Activated naive CD4-positive, alpha-beta T cell treated with anti-CD3 and anti-CD28 coated beads for 36 hours (primary cell): ENCODE measurements around the gene SCUBE1. TPM values are rescaled to one million over a fixed set of nuclear protein-coding genes. Genes with fewer than 3 reads are reported as not detected.
"Not testable (repeated sequence)": the region's sequence is repeated elsewhere in the genome, so short reads cannot be mapped to it uniquely, and the experiment has no call there.

Experiments
- CTCF ChIA-PET: fragments of 350-600 bp; sonication (Branson Sonifier 250); formaldehyde crosslinking; loops from one replicate; lab custom pipeline; 2021; ENCODE audit warnings: antibody characterized with exemption; lab: Charles Lee
- DNase-seq: peaks from one replicate; pipeline ENCODE4 v3.0.0-alpha.2; 2020
- H3K27ac Mint-ChIP-seq: one replicate; pipeline ENCODE4 v1.8.0; 2021; ENCODE audit warnings: mild to moderate bottlenecking, mixed read lengths
- H3K27me3 Mint-ChIP-seq: one replicate; pipeline ENCODE4 v1.8.0; 2021; ENCODE audit warnings: low read depth, mixed read lengths
- H3K36me3 Mint-ChIP-seq: one replicate; pipeline ENCODE4 v1.8.0; 2021; ENCODE audit warnings: low read depth, mixed read lengths
- H3K4me1 Mint-ChIP-seq: one replicate; pipeline ENCODE4 v1.8.0; 2021; ENCODE audit warnings: low read depth, mixed read lengths
- H3K4me3 Mint-ChIP-seq: one replicate; pipeline ENCODE4 v1.8.0; 2021; ENCODE audit warnings: mild to moderate bottlenecking, moderate library complexity, mixed read lengths
- H3K9me3 Mint-ChIP-seq: one replicate; pipeline ENCODE4 v1.8.0; 2021; ENCODE audit warnings: mixed read lengths
- intact Hi-C: fragments of 100-400 bp; cut with micrococcal nuclease; formaldehyde crosslinking; loops from one replicate; pipeline ENCODE4 v1.15.1; 2023
- total RNA-seq, 2 experiments: library from RNA; stranded (reverse); gene quantifications; one replicate each; pipeline ENCODE4 v1.2.3, GENCODE V29; 2021

Gene SCUBE1
- total RNA-seq, 2 experiments from 2014 or later, result not detected

DNA sequence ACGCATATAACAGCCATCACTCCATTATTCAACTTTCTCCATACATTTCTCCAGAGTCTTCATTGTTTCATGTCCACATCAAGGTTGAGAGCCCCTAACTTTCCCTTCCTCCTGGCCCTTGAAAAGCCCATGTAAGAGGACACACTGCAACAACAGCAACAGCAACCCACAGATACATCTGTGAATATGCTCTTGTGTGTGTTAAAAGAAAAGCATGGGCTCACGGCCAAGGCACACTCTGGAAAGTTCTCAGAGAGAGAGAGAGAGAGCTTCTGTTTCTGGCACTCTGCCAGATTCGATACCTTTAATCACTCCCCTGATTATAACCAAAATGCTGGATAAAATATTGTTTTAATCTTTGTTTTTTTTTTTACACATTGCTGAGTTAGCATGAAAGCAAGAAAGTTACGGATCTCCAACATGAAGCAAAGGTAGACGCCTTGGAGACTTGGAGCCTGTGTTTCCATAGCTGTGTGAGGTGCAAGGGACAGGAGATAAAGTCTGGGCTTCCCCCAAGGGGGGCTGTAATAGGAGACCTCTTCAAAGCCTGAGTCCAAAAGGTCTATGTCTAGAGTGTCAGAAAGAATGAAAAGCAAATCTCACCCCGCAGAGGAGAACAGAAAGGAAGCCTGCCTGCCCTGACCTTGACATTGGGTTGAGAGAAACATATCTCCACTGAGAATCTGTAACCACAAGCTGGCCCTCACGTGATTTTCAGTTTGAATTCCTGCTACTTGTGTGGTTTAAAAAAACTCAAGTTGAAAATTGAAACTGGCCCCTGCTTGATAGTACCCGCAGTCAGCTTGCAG, 34.9 kb upstream of the SCUBE1 start:
- no peak for DNase-seq
- H3K4me3 Mint-ChIP-seq, result no peak overlapping the region
- intact Hi-C loops, result no loop called here
- peaks cover 34% of the 10 kb centered on the region for H3K27me3 Mint-ChIP-seq
- H3K27ac Mint-ChIP-seq, result no peak overlapping the region
- CTCF ChIA-PET, result interaction anchor here (0.6 to 1.9 kb wide), 5 partner anchors 13 to 230 kb away, joined by 3 to 5 read pairs (median 4); no protein-coding TSS in a partner anchor
- peaks cover 4% of the 10 kb centered on the region for H3K9me3 Mint-ChIP-seq
- H3K36me3 Mint-ChIP-seq, result no peaks in the 10 kb centered on the region
- no peaks in the 10 kb centered on the region for H3K4me1 Mint-ChIP-seq

- H3K36me3 Mint-ChIP-seq, result no peaks in the 10 kb centered on the region
- no peaks in the 10 kb centered on the region for H3K4me1 Mint-ChIP-seq
- DNase-seq, result no peak
- peaks cover 34% of the 10 kb centered on the region for H3K27me3 Mint-ChIP-seq
- no peak overlapping the region for H3K4me3 Mint-ChIP-seq
- CTCF ChIA-PET, result interaction anchor here (0.6 to 1.9 kb wide), 4 partner anchors 13 to 104 kb away, joined by 3 to 5 read pairs (median 4); no protein-coding TSS in a partner anchor
- H3K27ac Mint-ChIP-seq, result no peak overlapping the region
- H3K9me3 Mint-ChIP-seq, result peaks cover 4% of the 10 kb centered on the region
- intact Hi-C loops, result no loop called here
These were observed 34.4 kb upstream of the SCUBE1 start for GRCh38 chr22:43377548-43377895.

DNA sequence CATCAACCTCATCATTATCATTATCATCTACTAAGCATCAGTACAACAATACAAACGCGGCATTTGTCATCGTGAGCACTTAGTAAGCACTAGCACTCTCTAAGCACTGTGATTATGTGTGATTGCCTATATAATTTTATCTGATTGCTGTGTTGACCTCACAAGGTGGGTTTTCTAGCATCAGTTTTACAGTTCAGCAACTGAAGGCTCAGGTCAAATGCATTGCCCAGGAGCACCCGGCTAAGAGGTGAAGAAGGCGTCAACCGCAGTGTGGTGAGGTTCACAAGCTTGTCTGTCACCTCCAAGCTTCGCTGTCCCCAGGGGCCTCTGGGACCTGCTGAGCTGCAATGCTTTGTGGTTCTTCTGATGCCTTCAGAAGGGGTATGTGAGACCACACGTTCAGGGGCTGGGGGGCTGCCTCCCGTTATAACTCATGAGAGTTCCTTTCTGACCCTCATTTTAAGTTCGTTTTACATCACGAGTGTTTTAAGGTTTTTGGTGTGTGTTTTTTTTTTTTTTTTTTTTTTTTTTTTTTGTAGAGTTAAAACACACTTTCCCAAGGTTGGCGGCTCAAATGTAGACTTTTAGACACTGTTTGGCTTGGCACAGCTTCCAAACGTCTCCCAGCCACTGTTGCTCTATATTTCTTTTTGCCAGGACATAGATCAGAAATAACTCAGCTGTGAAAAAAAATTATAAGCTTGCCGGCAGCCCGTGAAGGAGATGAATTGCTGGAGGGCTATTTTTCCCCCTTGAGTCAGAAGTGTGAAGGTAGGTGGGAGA, 33.8 kb upstream of the SCUBE1 start:
- H3K4me1 Mint-ChIP-seq, result no peaks in the 10 kb centered on the region
- no peak for DNase-seq
- peaks cover 4% of the 10 kb centered on the region for H3K9me3 Mint-ChIP-seq
- H3K27me3 Mint-ChIP-seq, result peaks cover 34% of the 10 kb centered on the region
- CTCF ChIA-PET, result interaction anchor here (1.0 to 1.9 kb wide), 3 partner anchors 14 to 103 kb away, joined by 3 to 5 read pairs (median 5); no protein-coding TSS in a partner anchor
- H3K27ac Mint-ChIP-seq, result no peak overlapping the region
- H3K36me3 Mint-ChIP-seq, result no peaks in the 10 kb centered on the region
- intact Hi-C loops, result no loop called here
- no peak overlapping the region for H3K4me3 Mint-ChIP-seq

DNA sequence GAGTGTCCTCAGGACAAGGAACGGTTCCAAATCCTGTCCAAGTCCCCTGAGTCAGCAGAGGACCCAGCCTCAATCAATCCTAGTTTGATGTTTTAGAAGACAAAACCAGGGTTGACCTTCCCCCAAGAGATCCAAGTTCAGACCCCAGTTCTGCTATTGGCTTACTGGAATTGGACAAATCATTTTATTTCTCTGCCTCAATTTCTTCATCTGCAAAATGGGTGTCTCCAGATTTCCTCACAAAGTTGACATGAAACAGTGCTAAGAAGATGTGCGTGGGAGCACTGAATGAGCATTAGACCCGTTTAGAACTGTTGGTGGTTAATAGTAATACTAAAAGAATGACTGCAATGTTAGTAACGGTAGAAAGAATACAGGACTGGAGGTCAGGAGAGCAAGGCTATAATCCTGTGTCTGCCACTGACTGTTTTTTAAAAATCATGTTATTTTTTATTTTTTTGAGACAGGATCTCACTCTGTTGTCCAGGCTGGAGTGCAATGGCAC, 32.8 kb upstream of the SCUBE1 start:
- DNase-seq, result no peak
- Mint-ChIP-seq H3K27me3 (peaks cover 38% of the 10 kb centered on the region), H3K4me1 (no peaks in the 10 kb centered on the region), H3K4me3 (no peak overlapping the region), H3K27ac (no peak overlapping the region), H3K9me3 (peaks cover 4% of the 10 kb centered on the region), H3K36me3 (no peaks in the 10 kb centered on the region)
- intact Hi-C loops, result no loop called here
- CTCF ChIA-PET, result no interaction called here

DNA sequence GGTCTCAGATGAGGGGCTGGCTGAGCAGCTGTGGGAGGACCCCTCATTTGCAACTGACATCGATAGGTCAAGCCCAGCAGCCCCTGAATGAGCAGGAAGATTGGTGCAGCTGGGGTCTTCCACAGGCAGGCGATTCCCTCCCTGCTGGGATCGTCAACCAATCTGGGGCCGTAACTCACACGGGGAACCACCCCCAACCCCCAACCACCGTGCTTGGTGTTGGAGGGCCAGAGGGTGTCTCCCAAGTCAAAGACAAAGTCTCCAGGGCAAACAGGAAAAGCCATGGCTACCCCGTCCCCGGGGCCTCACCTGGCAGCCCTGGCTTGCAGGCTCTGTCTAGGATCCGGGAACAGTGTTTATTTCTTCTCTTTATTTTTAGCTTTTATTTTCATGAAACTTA, 26.9 kb upstream of the SCUBE1 start:
- Mint-ChIP-seq H3K4me3 (no peak overlapping the region), H3K36me3 (no peaks in the 10 kb centered on the region), H3K4me1 (no peaks in the 10 kb centered on the region), H3K27me3 (peaks cover 33% of the 10 kb centered on the region), H3K27ac (no peak overlapping the region), H3K9me3 (peaks cover 4% of the 10 kb centered on the region)
- CTCF ChIA-PET, result interaction anchor here (1.5 kb wide), 1 partner anchor 24 kb away, joined by 3 read pairs; no protein-coding TSS in a partner anchor
- intact Hi-C loops, result no loop called here
- DNase-seq, result no peak

GRCh38 chr22:43365715-43366440, 22.7 kb upstream of the SCUBE1 start:
- CTCF ChIA-PET, result no interaction called here
- H3K27ac Mint-ChIP-seq, result no peak overlapping the region

DNA sequence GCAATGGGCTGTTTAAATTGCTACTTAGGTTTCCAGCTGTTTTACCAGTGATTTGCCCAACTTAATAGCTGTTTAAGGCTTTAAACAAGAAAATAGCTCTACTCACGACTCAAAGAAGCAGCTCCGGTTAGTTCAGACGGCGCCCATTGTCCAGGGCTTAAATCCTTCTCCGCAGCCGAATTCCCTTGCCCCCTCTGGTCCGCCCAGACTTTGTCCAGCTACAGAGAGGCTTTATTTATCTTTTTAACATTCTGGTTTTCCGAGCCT, 20.9 kb upstream of the SCUBE1 start:
- H3K36me3 Mint-ChIP-seq, result no peaks in the 10 kb centered on the region
- H3K27me3 Mint-ChIP-seq, result peaks cover 9% of the 10 kb centered on the region
- H3K4me1 Mint-ChIP-seq, result no peaks in the 10 kb centered on the region
- DNase-seq, result no peak
- no peaks in the 10 kb centered on the region for H3K9me3 Mint-ChIP-seq
- CTCF ChIA-PET, result interaction anchor here (2.0 kb wide), 1 partner anchor 18 kb away, joined by 6 read pairs; no protein-coding TSS in a partner anchor
- no peak overlapping the region for H3K4me3 Mint-ChIP-seq
- intact Hi-C loops, result no loop called here
- H3K27ac Mint-ChIP-seq, result no peak overlapping the region

More at GRCh38 chr22:43365715-43366440, 22.7 kb upstream of the SCUBE1 start:
- H3K9me3 Mint-ChIP-seq, result no peaks in the 10 kb centered on the region
- DNase-seq, result no peak
- no peaks in the 10 kb centered on the region for H3K4me1 Mint-ChIP-seq
- H3K27me3 Mint-ChIP-seq, result peaks cover 20% of the 10 kb centered on the region
- intact Hi-C loops, result no loop called here
- H3K4me3 Mint-ChIP-seq, result no peak overlapping the region
- H3K36me3 Mint-ChIP-seq, result no peaks in the 10 kb centered on the region

DNA sequence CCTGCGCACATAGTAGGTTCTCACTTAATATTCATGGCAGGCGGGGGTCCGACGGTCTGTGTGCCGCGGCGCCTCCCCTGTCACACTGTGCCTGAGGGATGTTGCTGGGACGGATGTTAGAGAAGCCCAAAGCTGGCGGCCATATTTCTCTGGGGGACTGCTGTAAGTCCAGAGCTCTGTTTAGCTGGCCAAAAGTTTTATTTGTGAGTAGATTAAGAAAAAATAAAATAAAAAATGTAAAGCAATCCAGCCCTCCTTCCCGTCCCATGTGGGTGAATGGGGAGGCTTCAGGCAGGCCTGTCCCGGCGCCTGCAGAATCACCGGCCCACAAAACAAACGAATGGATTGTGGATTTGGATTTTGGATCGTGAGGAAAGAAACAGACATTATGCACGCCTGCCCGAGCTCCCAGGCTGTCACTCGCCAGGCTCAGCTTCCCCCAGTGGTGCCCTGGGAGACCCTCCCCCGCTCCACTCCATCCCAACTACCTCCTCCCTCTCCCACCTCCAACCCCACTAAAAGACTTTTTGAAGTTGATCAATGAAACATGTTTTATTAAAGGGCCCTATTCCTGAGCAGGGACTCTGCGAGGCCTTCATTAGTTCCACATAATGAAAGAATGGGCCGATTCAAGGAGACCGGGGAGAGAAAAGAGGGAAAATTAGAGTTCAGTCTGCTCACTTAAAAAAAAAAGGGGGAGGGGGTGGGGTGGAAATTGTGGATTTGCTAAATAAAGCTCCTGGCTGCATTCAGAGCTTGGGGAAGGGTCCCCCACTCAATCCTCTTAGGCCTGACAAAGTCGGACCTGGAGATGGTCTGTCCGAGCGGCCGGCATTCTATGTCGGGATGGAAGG, 20.4 kb upstream of the SCUBE1 start:
- CTCF ChIA-PET, result interaction anchor here (2.0 kb wide), 1 partner anchor 17 kb away, joined by 6 read pairs; no protein-coding TSS in a partner anchor
- H3K27ac Mint-ChIP-seq, result no peak overlapping the region
- DNase-seq, result no peak
- no peaks in the 10 kb centered on the region for H3K9me3 Mint-ChIP-seq
- intact Hi-C loops, result no loop called here
- peaks cover 7% of the 10 kb centered on the region for H3K27me3 Mint-ChIP-seq
- no peaks in the 10 kb centered on the region for H3K4me1 Mint-ChIP-seq
- no peaks in the 10 kb centered on the region for H3K36me3 Mint-ChIP-seq
- H3K4me3 Mint-ChIP-seq, result no peak overlapping the region

DNA sequence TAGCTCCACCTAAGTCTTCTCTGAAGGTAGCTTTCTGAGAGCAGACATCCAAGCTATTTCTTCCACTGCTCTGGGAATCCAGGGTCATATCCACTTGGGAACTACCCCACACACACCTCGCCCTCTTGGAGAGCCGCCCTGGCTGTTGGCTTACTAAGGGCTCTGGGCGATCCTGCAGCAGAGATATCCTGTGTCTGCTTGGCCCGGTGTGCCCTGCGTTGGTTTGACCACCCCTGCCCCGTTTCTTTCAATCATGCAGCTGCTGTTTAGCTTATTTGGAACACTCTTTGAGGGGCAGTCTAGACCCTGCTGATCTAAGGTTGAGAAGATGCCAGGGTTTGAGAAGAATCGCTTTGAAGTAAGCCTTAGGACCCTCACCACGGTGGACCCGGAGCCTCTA, 17.4 kb upstream of the SCUBE1 start:
- intact Hi-C loops, result no loop called here
- CTCF ChIA-PET, result no interaction called here
- no peaks in the 10 kb centered on the region for H3K27me3 Mint-ChIP-seq

DNA sequence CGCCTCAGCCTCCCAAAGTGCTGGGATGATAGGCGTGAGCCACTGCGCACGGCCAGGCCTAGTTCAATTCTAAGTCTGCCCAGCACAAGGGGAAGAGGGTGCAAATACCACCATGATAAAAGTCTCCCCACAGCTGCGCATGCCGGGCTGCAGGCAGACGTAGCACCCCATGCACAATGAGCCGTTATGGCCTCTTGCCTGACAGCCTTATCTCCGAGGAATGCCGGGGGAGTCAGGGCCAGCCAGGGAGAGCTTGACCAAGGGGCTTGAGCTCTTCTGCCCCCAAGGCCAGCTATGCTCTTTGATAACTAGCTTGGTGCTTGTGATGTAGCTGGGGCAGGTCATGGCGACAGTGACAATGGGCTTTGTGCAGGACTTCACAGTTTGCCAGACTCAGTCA, 13.7 kb upstream of the SCUBE1 start:
- H3K27me3 Mint-ChIP-seq, result peaks cover 6% of the 10 kb centered on the region
- H3K4me1 Mint-ChIP-seq, result no peaks in the 10 kb centered on the region
- intact Hi-C loops, result no loop called here

More for the DNA sequence above, 17.4 kb upstream of the SCUBE1 start:
- Mint-ChIP-seq H3K4me3 (no peak overlapping the region), H3K36me3 (no peaks in the 10 kb centered on the region), H3K4me1 (no peaks in the 10 kb centered on the region), H3K9me3 (no peaks in the 10 kb centered on the region), H3K27ac (no peak overlapping the region)
- DNase-seq, result no peak

GRCh38 chr22:43355688-43356087, 12.5 kb upstream of the SCUBE1 start:
- H3K27me3 Mint-ChIP-seq, H3K4me3 Mint-ChIP-seq, H3K9me3 Mint-ChIP-seq, H3K4me1 Mint-ChIP-seq, H3K36me3 Mint-ChIP-seq, CTCF ChIA-PET, DNase-seq, intact Hi-C loops, H3K27ac Mint-ChIP-seq: not testable (repeated sequence)

More for the DNA sequence above, 13.7 kb upstream of the SCUBE1 start:
- CTCF ChIA-PET, result interaction anchor here (0.6 to 2.8 kb wide), 4 partner anchors 10 to 127 kb away, joined by 3 to 15 read pairs (median 6); no protein-coding TSS in a partner anchor
- DNase-seq, result no peak
- Mint-ChIP-seq H3K4me3 (no peak overlapping the region), H3K9me3 (no peaks in the 10 kb centered on the region), H3K27ac (no peak overlapping the region), H3K36me3 (no peaks in the 10 kb centered on the region)
